ENCODE data around the gene ATG4C. TPM values are rescaled to one million over a fixed set of nuclear protein-coding genes. Genes with fewer than 3 reads are reported as not detected.

ATG4C gene
- polyA plus RNA-seq, 1 donor (not counting 4 experiments of a cell fraction or from before 2014, with no cell fraction given), result 9.1 TPM

- no peak overlapping the region for H2AFZ ChIP-seq (ENCODE audit: control insufficient read depth, low read length)
- DNase-seq (ENCODE audit: low read depth, low spot score), result no peak
- no peak for FAIRE-seq
- dilution Hi-C loops (cut with MboI; ENCODE audit: extremely low pct_ligation_motif_present, low sequenced_read_pairs), result no loop called here
- H3K36me3 ChIP-seq (ENCODE audit: control insufficient read depth in 2 of 2, extremely low read depth in 1 of 2, insufficient read depth in 2 of 2, low read length in 2 of 2), result no peaks in the 10 kb centered on the region
- no peaks in the 10 kb centered on the region for H3K9me1 ChIP-seq (ENCODE audit: control insufficient read depth, extremely low read depth, insufficient read depth, low read length)
- no peak overlapping the region for H3K4me3 ChIP-seq (ENCODE audit: control insufficient read depth in 2 of 3, extremely low read depth in 1 of 3, insufficient read depth in 2 of 3, low read depth in 1 of 3, low read length in 3 of 3)
- H3K4me2 ChIP-seq (ENCODE audit: control insufficient read depth, extremely low read depth, insufficient read depth, low read depth, low read length), result no peak overlapping the region
- no peaks in the 10 kb centered on the region for H3K9me3 ChIP-seq (ENCODE audit: control insufficient read depth, low read depth, low read length)
- no peaks in the 10 kb centered on the region for H3K79me2 ChIP-seq (ENCODE audit: control insufficient read depth, insufficient read depth, low read length)
- H3K4me1 ChIP-seq (ENCODE audit: control insufficient read depth, extremely low read depth, insufficient read depth, low read length), result peaks cover under 1% of the 10 kb centered on the region
- no peaks in the 10 kb centered on the region for H3K27me3 ChIP-seq (ENCODE audit: control insufficient read depth, extremely low read depth, insufficient read depth, low read length)
- no peak overlapping the region for H3K27ac ChIP-seq (ENCODE audit: control insufficient read depth, insufficient read depth, low read length)
- no peak for TF ChIP-seq EZH2 (IDR thresholded peaks at IDR 0.05; ENCODE audit: low read length)
- no peak for TF ChIP-seq CTCF (optimal IDR thresholded peaks at IDR 0.05 in 1 of 3, IDR thresholded peaks at IDR 0.05 in 1 of 3, conservative IDR thresholded peaks at IDR 0.05 in 1 of 3; ENCODE audit: extremely low read depth in 1 of 3, insufficient read depth in 2 of 3, low read length in 3 of 3)
- no peaks in the 10 kb centered on the region for H4K20me1 ChIP-seq (ENCODE audit: control insufficient read depth, extremely low read depth, insufficient read depth, low read length)
- no peak overlapping the region for H3K9ac ChIP-seq (ENCODE audit: control insufficient read depth, extremely low read depth, insufficient read depth, low read length)
Observed at GRCh38 chr1:62772607-62773295, 11.2 kb upstream of the ATG4C start.

DNA sequence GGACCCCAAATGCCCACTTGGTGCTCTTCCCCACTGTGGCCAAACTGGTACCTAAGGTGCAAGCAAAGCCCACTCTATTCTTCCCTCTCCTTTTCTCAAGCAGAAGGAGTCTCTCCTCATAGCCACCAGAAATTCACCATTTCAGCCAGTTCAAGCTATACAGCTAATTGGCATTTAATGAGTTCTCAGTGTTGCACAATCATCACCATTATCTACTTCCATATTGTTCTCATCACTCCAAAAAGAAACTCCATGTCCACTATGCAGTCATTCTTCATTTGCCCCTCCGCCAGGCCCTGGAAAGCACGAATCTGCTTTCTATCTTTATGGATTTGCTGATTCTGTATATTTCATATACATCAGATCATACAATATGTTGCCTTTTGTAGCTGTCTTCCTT lies 9.9 kb upstream of the ATG4C start:
- Histone ChIP-seq H3K9me1 (ENCODE audit: control insufficient read depth, extremely low read depth, insufficient read depth, low read length) (no peaks in the 10 kb centered on the region), H3K4me2 (ENCODE audit: control insufficient read depth, extremely low read depth, insufficient read depth, low read depth, low read length) (no peak overlapping the region), H3K4me3 (ENCODE audit: control insufficient read depth in 2 of 3, extremely low read depth in 1 of 3, insufficient read depth in 2 of 3, low read depth in 1 of 3, low read length in 3 of 3) (no peak overlapping the region), H3K4me1 (ENCODE audit: control insufficient read depth, extremely low read depth, insufficient read depth, low read length) (peaks cover 9% of the 10 kb centered on the region), H3K9me3 (ENCODE audit: control insufficient read depth, low read depth, low read length) (no peaks in the 10 kb centered on the region), H4K20me1 (ENCODE audit: control insufficient read depth, extremely low read depth, insufficient read depth, low read length) (no peaks in the 10 kb centered on the region), H3K27ac (ENCODE audit: control insufficient read depth, insufficient read depth, low read length) (no peak overlapping the region), H3K36me3 (ENCODE audit: control insufficient read depth in 2 of 2, extremely low read depth in 1 of 2, insufficient read depth in 2 of 2, low read length in 2 of 2) (no peaks in the 10 kb centered on the region), H3K9ac (ENCODE audit: control insufficient read depth, extremely low read depth, insufficient read depth, low read length) (no peak overlapping the region), H2AFZ (ENCODE audit: control insufficient read depth, low read length) (no peak overlapping the region), H3K27me3 (ENCODE audit: control insufficient read depth, extremely low read depth, insufficient read depth, low read length) (no peaks in the 10 kb centered on the region), H3K79me2 (ENCODE audit: control insufficient read depth, insufficient read depth, low read length) (no peaks in the 10 kb centered on the region)
- FAIRE-seq (no peak), DNase-seq (ENCODE audit: low read depth, low spot score) (no peak)
- TF ChIP-seq CTCF (optimal IDR thresholded peaks at IDR 0.05 in 1 of 3, IDR thresholded peaks at IDR 0.05 in 1 of 3, conservative IDR thresholded peaks at IDR 0.05 in 1 of 3; ENCODE audit: extremely low read depth in 1 of 3, insufficient read depth in 2 of 3, low read length in 3 of 3) (no peak), EZH2 (IDR thresholded peaks at IDR 0.05; ENCODE audit: low read length) (no peak)
- dilution Hi-C loops (cut with MboI; ENCODE audit: extremely low pct_ligation_motif_present, low sequenced_read_pairs), result no loop called here

All from keratinocyte (primary cell).